ENCODE results near the gene SPDYC. TPM values are rescaled to one million over a fixed set of nuclear protein-coding genes. Genes with fewer than 3 reads are reported as not detected.
A peak's percentile ranks its signal among the peaks of the same experiment; 100 is the strongest.

SPDYC gene
- total and polyA plus RNA-seq, 2 of the 13 experiments (the other 11 are each of a cell fraction or from before 2014, with no cell fraction given) = 0.15 to 0.33 TPM

DNA sequence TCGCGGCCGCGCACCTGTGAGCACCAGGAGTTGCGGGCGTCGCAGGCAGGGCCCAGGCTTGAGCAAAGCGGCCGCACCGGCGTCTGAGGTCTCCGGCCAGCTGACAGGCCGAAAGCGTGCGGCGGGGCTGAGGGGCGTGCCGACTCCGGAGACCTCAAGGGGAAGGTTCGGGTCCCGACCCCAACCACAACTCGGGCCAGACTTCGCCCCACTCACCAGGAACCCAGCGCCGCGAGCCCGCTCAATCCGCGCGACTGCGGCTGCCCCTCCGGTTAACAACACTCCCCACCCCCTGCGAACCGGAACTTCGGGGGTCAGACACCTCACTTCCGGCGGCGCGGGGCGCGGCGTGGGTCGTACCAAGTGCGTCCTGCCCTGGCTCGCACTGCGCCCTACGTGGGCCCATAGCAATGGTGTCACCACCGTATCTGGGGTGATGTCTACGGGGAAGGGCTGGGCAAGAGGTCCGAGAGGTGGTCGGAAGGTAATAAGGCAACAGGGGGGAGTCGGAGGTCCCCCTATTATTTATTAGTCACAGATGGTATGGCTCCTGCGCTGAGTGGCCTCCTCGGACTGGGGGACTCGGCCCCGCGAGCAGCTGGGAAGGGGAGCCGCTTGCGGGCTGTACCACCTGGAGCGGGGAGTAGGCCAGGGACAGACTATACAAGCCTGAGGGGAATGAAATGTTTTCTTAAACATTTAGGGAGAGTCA lies 35.6 kb upstream of the SPDYC start, which contains the start of gene SYVN1 (continued):
- TF ChIP-seq, protein P1, sequence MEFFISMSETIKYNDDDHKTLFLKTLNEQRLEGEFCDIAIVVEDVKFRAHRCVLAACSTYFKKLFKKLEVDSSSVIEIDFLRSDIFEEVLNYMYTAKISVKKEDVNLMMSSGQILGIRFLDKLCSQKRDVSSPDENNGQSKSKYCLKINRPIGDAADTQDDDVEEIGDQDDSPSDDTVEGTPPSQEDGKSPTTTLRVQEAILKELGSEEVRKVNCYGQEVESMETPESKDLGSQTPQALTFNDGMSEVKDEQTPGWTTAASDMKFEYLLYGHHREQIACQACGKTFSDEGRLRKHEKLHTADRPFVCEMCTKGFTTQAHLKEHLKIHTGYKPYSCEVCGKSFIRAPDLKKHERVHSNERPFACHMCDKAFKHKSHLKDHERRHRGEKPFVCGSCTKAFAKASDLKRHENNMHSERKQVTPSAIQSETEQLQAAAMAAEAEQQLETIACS (CRISPR knock-in tag; IDR thresholded peaks at IDR 0.05) = no peak
- TF ChIP-seq, protein P2, sequence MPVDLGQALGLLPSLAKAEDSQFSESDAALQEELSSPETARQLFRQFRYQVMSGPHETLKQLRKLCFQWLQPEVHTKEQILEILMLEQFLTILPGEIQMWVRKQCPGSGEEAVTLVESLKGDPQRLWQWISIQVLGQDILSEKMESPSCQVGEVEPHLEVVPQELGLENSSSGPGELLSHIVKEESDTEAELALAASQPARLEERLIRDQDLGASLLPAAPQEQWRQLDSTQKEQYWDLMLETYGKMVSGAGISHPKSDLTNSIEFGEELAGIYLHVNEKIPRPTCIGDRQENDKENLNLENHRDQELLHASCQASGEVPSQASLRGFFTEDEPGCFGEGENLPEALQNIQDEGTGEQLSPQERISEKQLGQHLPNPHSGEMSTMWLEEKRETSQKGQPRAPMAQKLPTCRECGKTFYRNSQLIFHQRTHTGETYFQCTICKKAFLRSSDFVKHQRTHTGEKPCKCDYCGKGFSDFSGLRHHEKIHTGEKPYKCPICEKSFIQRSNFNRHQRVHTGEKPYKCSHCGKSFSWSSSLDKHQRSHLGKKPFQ (CRISPR knock-in tag; IDR thresholded peaks at IDR 0.05; ENCODE audit: insufficient replicate concordance) = no peak
- TF ChIP-seq, protein P3, sequence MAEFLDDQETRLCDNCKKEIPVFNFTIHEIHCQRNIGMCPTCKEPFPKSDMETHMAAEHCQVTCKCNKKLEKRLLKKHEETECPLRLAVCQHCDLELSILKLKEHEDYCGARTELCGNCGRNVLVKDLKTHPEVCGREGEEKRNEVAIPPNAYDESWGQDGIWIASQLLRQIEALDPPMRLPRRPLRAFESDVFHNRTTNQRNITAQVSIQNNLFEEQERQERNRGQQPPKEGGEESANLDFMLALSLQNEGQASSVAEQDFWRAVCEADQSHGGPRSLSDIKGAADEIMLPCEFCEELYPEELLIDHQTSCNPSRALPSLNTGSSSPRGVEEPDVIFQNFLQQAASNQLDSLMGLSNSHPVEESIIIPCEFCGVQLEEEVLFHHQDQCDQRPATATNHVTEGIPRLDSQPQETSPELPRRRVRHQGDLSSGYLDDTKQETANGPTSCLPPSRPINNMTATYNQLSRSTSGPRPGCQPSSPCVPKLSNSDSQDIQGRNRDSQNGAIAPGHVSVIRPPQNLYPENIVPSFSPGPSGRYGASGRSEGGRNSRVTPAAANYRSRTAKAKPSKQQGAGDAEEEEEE (CRISPR knock-in tag; IDR thresholded peaks at IDR 0.05; ENCODE audit: borderline replicate concordance) = no peak
- TF ChIP-seq NRL (CRISPR knock-in tag; IDR thresholded peaks at IDR 0.05; ENCODE audit: borderline replicate concordance) = no peak; the same call in 1 of the 2 replicates
- TF ChIP-seq POLR2AphosphoS2 (IDR thresholded peaks at IDR 0.05; ENCODE audit: low read depth, low read length) = peak; percentile 80; the same call in 1 of the 2 replicates
- TF ChIP-seq FOXM1 (CRISPR knock-in tag; IDR thresholded peaks at IDR 0.05) = no peak
- no peak; the same call in 1 of the 2 replicates for TF ChIP-seq JDP2 (CRISPR knock-in tag; IDR thresholded peaks at IDR 0.05; ENCODE audit: borderline replicate concordance)
- TF ChIP-seq NFE2L1 (CRISPR knock-in tag; IDR thresholded peaks at IDR 0.05; ENCODE audit: borderline replicate concordance) = peak; percentile 31; the same call in 1 of the 2 replicates
- TF ChIP-seq ZNF232 (CRISPR knock-in tag; IDR thresholded peaks at IDR 0.05; ENCODE audit: borderline replicate concordance) = peak; percentile 38; the same call in 1 of the 2 replicates
- peak; percentile 52; the same call in 1 of the 2 replicates for TF ChIP-seq NFKB2 (CRISPR knock-in tag; IDR thresholded peaks at IDR 0.05; ENCODE audit: borderline replicate concordance)
- TF ChIP-seq GATAD1 (CRISPR knock-in tag; IDR thresholded peaks at IDR 0.05) = peak; percentile 92
- no peak for TF ChIP-seq DPF2 (CRISPR knock-in tag; IDR thresholded peaks at IDR 0.05; ENCODE audit: borderline replicate concordance, low read depth)
- no peak; the same call in 1 of the 2 replicates for TF ChIP-seq GLI4 (CRISPR knock-in tag; IDR thresholded peaks at IDR 0.05; ENCODE audit: borderline replicate concordance)
- TF ChIP-seq ZBTB7B (CRISPR knock-in tag; IDR thresholded peaks at IDR 0.05) = peak; percentile 21; the same call in 1 of the 2 replicates
- TF ChIP-seq, protein P4, sequence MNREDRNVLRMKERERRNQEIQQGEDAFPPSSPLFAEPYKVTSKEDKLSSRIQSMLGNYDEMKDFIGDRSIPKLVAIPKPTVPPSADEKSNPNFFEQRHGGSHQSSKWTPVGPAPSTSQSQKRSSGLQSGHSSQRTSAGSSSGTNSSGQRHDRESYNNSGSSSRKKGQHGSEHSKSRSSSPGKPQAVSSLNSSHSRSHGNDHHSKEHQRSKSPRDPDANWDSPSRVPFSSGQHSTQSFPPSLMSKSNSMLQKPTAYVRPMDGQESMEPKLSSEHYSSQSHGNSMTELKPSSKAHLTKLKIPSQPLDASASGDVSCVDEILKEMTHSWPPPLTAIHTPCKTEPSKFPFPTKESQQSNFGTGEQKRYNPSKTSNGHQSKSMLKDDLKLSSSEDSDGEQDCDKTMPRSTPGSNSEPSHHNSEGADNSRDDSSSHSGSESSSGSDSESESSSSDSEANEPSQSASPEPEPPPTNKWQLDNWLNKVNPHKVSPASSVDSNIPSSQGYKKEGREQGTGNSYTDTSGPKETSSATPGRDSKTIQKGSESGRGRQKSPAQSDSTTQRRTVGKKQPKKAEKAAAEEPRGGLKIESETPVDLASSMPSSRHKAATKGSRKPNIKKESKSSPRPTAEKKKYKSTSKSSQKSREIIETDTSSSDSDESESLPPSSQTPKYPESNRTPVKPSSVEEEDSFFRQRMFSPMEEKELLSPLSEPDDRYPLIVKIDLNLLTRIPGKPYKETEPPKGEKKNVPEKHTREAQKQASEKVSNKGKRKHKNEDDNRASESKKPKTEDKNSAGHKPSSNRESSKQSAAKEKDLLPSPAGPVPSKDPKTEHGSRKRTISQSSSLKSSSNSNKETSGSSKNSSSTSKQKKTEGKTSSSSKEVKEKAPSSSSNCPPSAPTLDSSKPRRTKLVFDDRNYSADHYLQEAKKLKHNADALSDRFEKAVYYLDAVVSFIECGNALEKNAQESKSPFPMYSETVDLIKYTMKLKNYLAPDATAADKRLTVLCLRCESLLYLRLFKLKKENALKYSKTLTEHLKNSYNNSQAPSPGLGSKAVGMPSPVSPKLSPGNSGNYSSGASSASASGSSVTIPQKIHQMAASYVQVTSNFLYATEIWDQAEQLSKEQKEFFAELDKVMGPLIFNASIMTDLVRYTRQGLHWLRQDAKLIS (CRISPR knock-in tag; IDR thresholded peaks at IDR 0.05) = 0 out of 2 replicates have a peak, but pooled peaks have one; percentile 40

All from HepG2 (cell line).